Astrocyte of the cerebellum (primary cell): ENCODE measurements around the gene PNMA1.
"Not testable (repeated sequence)": the region's sequence is repeated elsewhere in the genome, so short reads cannot be mapped to it uniquely, and the experiment has no call there.

Experiments used
- DNase-seq: peaks from one replicate; pipeline ENCODE4 v3.0.0-alpha.2; 2011; ENCODE audit warnings: low read depth
- H3K4me3 ChIP-seq: 2 replicates; pipeline ENCODE4 v1.5.1; 2011; ENCODE audit warnings: mild to moderate bottlenecking, low read depth, low read length, moderate library complexity
- in situ Hi-C: cut with HindIII; loops from 2 replicates; pipeline ENCODE4 v1.10.0; 2017; ENCODE audit warnings: low sequenced_read_pairs
- TF ChIP-seq, protein P1 (sequence below): IDR thresholded peaks from 2 replicates; pipeline ENCODE4 v1.5.1; 2012; ENCODE audit warnings: low read length, low read depth, moderate library complexity, mild to moderate bottlenecking; ENCODE audit errors: missing control alignments

Gene PNMA1

DNA sequence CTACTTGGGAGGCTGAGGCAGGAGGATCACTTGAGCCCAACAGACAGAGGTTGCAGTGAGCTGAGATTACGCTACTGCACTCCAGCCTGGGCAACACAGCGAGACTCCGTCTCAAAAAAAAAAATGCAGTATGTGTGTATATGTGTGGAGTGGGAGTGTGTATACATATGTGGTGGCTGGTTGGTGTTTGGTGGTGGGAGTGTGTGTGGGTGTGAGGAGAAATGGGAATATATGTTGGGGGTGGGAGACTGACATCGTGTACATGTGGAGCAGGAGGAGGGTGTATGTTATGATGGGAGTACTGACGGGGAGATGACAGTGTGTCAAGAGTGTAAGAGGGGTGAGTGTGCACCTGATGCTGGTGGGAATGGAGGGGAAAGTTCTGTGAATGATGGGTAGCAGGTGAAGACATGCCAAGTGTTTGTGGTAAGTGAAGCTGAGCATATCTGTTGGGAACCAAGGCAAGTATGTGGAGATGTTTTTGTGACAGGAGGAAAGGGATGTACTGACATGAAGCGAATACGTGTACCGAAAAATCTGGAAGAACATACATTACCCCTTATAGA lies 4.2 kb downstream of the PNMA1 start:
- in situ Hi-C loops, result no loop called here
- no peak overlapping the region for H3K4me3 ChIP-seq
- DNase-seq, result no peak
- TF ChIP-seq, protein P1, sequence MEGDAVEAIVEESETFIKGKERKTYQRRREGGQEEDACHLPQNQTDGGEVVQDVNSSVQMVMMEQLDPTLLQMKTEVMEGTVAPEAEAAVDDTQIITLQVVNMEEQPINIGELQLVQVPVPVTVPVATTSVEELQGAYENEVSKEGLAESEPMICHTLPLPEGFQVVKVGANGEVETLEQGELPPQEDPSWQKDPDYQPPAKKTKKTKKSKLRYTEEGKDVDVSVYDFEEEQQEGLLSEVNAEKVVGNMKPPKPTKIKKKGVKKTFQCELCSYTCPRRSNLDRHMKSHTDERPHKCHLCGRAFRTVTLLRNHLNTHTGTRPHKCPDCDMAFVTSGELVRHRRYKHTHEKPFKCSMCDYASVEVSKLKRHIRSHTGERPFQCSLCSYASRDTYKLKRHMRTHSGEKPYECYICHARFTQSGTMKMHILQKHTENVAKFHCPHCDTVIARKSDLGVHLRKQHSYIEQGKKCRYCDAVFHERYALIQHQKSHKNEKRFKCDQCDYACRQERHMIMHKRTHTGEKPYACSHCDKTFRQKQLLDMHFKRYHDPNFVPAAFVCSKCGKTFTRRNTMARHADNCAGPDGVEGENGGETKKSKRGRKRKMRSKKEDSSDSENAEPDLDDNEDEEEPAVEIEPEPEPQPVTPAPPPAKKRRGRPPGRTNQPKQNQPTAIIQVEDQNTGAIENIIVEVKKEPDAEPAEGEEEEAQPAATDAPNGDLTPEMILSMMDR, result no peak

DNA sequence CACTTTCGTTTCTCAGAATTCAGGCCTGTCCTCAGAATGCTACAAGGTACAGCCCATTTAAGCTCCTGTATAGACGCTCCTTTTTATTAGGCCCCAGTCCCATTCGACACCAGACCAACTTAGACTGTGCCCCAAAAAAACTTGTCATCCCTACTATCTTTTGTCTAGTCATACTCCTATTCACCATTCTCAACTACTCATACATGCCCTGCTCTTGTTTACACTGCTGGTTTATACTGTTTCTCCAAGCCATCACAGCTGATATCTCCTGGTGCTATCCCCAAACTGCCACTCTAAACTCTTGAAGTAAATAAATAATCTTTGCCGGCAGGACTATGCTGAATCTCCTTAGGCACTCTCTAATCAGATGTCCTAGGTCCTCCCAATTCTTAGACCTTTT lies 6.1 kb downstream of the PNMA1 start:
- DNase-seq, in situ Hi-C loops, H3K4me3 ChIP-seq: not testable (repeated sequence)

DNA sequence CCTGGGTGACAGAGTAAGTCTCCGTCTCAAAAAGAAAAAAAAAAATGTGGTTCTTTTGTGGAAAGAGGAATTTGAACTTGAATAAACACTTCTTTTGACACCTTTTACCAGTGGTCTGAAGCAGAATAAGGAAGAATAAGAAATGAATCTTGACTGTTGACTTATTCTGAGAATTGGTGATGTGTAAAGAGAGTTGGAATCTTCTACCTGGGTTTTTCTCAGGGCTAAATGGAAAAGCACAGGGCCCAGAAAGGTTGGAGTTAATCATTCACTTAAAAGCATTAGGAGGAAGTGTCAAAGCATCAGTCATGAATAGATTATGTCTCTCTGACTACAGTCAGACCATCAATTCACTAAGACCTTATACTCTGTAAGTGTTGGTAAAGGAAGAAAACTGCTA lies 13.9 kb downstream of the PNMA1 start:
- no peak overlapping the region for H3K4me3 ChIP-seq
- TF ChIP-seq, protein P1, result no peak
- in situ Hi-C loops, result no loop called here
- DNase-seq, result no peak

DNA sequence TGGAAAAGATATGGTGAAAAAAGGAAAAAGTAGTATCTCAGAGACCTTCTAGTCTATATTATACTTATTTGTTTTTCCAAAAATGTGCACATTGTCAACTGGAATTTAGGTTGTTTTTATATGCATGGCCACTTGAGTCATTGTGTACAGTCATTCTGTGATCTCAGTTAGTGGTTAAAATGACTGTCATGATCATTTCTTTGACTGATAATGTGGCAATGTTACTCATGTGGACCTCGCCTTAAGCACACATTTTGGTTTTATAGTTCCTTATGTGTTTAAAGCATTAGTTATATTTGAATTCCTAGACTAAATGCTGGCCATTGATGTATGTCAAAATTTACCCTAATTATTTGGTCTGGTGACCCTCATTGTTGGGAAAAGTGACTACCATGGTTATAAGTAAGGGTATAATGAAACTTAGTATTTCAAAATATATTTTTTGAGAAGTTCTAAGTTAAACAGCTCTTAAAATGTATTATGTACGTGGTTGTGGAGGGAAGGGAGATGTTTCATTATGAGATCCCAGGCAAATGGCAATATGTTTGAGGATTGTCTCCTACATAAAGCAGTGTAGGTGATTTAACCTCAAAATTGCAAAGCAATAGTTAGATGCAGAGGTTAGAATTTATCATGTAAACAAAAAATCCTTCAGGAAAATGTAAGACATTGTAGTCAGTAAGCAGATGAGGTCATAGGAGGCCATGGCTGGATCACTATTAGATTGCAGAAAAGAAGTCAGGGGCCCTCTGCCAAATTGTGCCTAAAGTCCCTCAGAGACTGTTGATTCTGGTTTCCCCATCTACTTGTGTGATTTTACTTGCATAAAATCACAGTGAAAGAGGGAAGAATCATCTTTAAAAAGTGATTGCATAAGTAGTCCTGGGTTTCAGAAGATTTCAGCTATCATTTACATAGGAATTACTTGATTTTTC lies 17.5 kb downstream of the PNMA1 start:
- no peak overlapping the region for H3K4me3 ChIP-seq
- TF ChIP-seq, protein P1, result no peak
- DNase-seq, result no peak
- in situ Hi-C loops, result no loop called here

DNA sequence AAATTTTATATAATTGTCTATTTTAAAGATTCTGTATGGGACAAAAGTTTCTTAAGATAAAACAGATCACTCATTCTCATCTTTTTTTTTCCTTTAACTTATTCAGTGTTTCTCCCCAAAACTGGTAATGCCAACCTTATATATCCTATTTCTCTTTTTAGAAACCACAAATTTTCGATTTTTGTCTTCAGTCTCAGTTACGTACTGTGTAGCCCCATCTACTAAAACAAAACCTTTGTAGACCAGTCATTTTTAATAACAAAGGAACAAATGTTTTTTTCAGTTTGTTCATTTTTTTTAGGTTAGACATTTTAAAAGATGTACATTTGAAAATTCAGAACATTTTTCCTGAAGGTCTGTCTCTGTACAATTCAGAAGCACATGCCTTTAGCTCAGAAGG lies 18.2 kb downstream of the PNMA1 start:
- H3K4me3 ChIP-seq, result no peak overlapping the region
- no peak for DNase-seq
- in situ Hi-C loops, result no loop called here
- TF ChIP-seq, protein P1, result no peak

DNA sequence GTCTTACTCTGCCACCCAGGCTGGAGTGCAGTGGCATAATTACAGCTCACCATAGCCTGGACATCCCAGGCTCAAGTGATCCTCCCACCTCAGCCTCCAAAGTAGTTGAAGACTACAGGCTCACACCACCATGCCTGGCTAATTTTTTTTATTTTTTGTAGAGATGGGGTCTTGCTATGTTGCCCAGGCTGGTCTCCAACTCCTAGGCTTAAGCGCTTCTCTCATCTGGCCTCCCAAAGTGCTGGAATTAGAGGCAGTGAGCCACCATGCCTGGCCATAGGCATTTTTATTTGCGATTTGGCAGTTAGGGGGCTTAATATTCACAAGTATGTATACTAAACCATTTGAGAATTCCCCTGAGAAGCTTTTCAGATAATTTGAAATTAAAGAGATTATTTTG lies 19.1 kb downstream of the PNMA1 start:
- no peak overlapping the region for H3K4me3 ChIP-seq
- in situ Hi-C loops, result no loop called here
- TF ChIP-seq, protein P1, result no peak
- DNase-seq, result no peak

DNA sequence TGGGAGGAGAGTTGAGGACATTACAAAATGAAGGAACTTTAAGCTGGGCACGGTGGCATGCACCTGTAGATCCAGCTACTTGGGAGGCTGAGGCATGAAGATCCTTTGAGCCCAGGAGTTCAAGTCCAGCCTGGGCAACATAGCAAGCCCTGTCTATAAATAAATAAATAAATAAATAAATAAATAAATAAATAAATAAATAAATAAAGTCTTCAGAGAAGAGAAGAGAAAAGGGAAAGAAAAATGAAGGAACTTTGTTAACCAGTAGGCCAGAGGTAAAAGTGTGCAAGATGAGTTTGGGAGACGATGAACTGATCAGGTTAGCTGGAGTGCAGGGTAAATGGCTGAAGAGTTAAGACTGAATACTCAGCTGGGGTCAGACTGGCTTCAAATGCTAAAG lies 20.1 kb downstream of the PNMA1 start:
- in situ Hi-C loops, result no loop called here
- no peak for DNase-seq
- H3K4me3 ChIP-seq, result no peak overlapping the region
- TF ChIP-seq, protein P1, result no peak
